ENCODE results near the gene MXRA8. TPM values are rescaled to one million over a fixed set of nuclear protein-coding genes. Genes with fewer than 3 reads are reported as not detected.

The MXRA8 gene
- total and polyA plus RNA-seq, 9 of the 15 experiments (the other 6 are each of a cell fraction or from before 2014, with no cell fraction given), result 0.66 to 11.3 (median 6.3) TPM

- TF ChIP-seq SAFB2 (IDR thresholded peaks at IDR 0.05; ENCODE audit: borderline replicate concordance, low read depth, low read length, severe bottlenecking) (no peak), ZNF764 (CRISPR knock-in tag; IDR thresholded peaks at IDR 0.05; ENCODE audit: low read depth) (no peak), ELF4 (CRISPR knock-in tag; IDR thresholded peaks at IDR 0.05) (peak; percentile 34; the same call in 1 of the 2 replicates), MEIS2 (IDR thresholded peaks at IDR 0.05; ENCODE audit: partially characterized antibody) (peak; percentile 65), MBD1 (CRISPR knock-in tag; IDR thresholded peaks at IDR 0.05) (no peak), NFYB (IDR thresholded peaks at IDR 0.05; ENCODE audit: extremely low read depth, insufficient read length) (no peak), ATF2 (CRISPR knock-in tag; IDR thresholded peaks at IDR 0.05) (no peak), ZHX1 (conservative IDR thresholded peaks at IDR 0.05; ENCODE audit: low read length) (no peak), CLOCK (CRISPR knock-in tag; IDR thresholded peaks at IDR 0.05; ENCODE audit: borderline replicate concordance) (no peak), ZNF165 (CRISPR knock-in tag; IDR thresholded peaks at IDR 0.05; ENCODE audit: borderline replicate concordance) (no peak), ZNF766 (CRISPR knock-in tag; conservative IDR thresholded peaks at IDR 0.05) (peak; percentile 85), UBTF (IDR thresholded peaks at IDR 0.05; ENCODE audit: borderline replicate concordance in 1 of 2, low read depth in 2 of 2, low read length in 2 of 2) (peak; percentile 2 to 46; a peak in 1 of 4 replicates), BHLHE40 (IDR thresholded peaks at IDR 0.05; ENCODE audit: low read length) (peak; percentile 73)
These were observed 48.7 kb upstream of the MXRA8 start, which contains the start of gene MRPL20 (continued) for GRCh38 chr1:1406821-1407635.
